Activated CD4-positive, alpha-beta memory T cell treated with anti-CD3 and anti-CD28 coated beads for 36 hours (primary cell): ENCODE measurements around the gene CAMK1D. TPM values are rescaled to one million over a fixed set of nuclear protein-coding genes. Genes with fewer than 3 reads are reported as not detected.
"Not testable (repeated sequence)": the region's sequence is repeated elsewhere in the genome, so short reads cannot be mapped to it uniquely, and the experiment has no call there.

ENCODE experiments used
- CTCF ChIA-PET: fragments of 350-600 bp; sonication (Branson Sonifier 250); formaldehyde crosslinking; loops from one replicate; lab custom pipeline; 2021; ENCODE audit warnings: antibody characterized with exemption, inconsistent platforms; lab: Charles Lee
- POLR2A ChIA-PET: fragments of 350-600 bp; sonication (Branson Sonifier 250); formaldehyde crosslinking; loops from one replicate; lab custom pipeline; 2021; ENCODE audit warnings: antibody characterized with exemption; lab: Charles Lee
- DNase-seq: peaks from one replicate; pipeline ENCODE4 v3.0.0-alpha.2; 2020
- H3K27ac Mint-ChIP-seq: one replicate; pipeline ENCODE4 v1.8.0; 2021; ENCODE audit warnings: mixed read lengths
- H3K27me3 Mint-ChIP-seq: one replicate; pipeline ENCODE4 v1.8.0; 2021; ENCODE audit warnings: mixed read lengths
- H3K36me3 Mint-ChIP-seq: one replicate; pipeline ENCODE4 v1.8.0; 2021; ENCODE audit warnings: mixed read lengths
- H3K4me1 Mint-ChIP-seq: one replicate; pipeline ENCODE4 v1.8.0; 2021; ENCODE audit warnings: low read depth, mixed read lengths
- H3K4me3 Mint-ChIP-seq: one replicate; pipeline ENCODE4 v1.8.0; 2021; ENCODE audit warnings: mild to moderate bottlenecking, mixed read lengths
- H3K9me3 Mint-ChIP-seq: one replicate; pipeline ENCODE4 v1.8.0; 2021; ENCODE audit warnings: mixed read lengths
- intact Hi-C: fragments of 100-400 bp; cut with micrococcal nuclease; formaldehyde crosslinking; loops from one replicate; pipeline ENCODE4 v1.15.1; 2023
- total RNA-seq, 2 experiments: library from RNA; stranded (reverse); gene quantifications; one replicate each; pipeline ENCODE4 v1.2.3, GENCODE V29; 2021

Gene CAMK1D
- total RNA-seq, 2 experiments from 2014 or later = 17.7 to 17.9 TPM

- ChIA-PET CTCF (interaction anchor here (0.6 to 1.9 kb wide), 2 partner anchors 235 to 283 kb away, joined by 3 to 5 read pairs; no protein-coding TSS in a partner anchor), POLR2A (interaction anchor here (1.2 to 1.7 kb wide), 2 partner anchors 18 to 236 kb away, joined by 4 to 5 read pairs; no protein-coding TSS in a partner anchor)
- Mint-ChIP-seq H3K4me1 (peaks cover 33% of the 10 kb centered on the region), H3K27me3 (no peaks in the 10 kb centered on the region), H3K36me3 (peaks cover 3% of the 10 kb centered on the region), H3K9me3 (no peaks in the 10 kb centered on the region), H3K27ac (no peak overlapping the region), H3K4me3 (no peak overlapping the region)
- no peak for DNase-seq
- intact Hi-C loops = no loop called here
Measured at GRCh38 chr10:12420530-12421120, 71.3 kb downstream of the CAMK1D start.

- intact Hi-C loops = no loop called here
- H3K27ac Mint-ChIP-seq = no peak overlapping the region
- DNase-seq = no peak
- no peaks in the 10 kb centered on the region for H3K9me3 Mint-ChIP-seq
- H3K36me3 Mint-ChIP-seq = peaks cover 3% of the 10 kb centered on the region
- H3K4me1 Mint-ChIP-seq = peaks cover 32% of the 10 kb centered on the region
- H3K27me3 Mint-ChIP-seq = no peaks in the 10 kb centered on the region
- POLR2A ChIA-PET = no interaction called here
- CTCF ChIA-PET = no interaction called here
- H3K4me3 Mint-ChIP-seq = no peak overlapping the region
Measured at GRCh38 chr10:12422189-12422588, 72.8 kb downstream of the CAMK1D start.

GRCh38 chr10:12423896-12424295 lies 74.5 kb downstream of the CAMK1D start:
- Mint-ChIP-seq H3K27me3 (no peaks in the 10 kb centered on the region), H3K4me3 (no peak overlapping the region), H3K27ac (no peak overlapping the region), H3K36me3 (peaks cover 3% of the 10 kb centered on the region), H3K9me3 (no peaks in the 10 kb centered on the region), H3K4me1 (peaks cover 23% of the 10 kb centered on the region)
- intact Hi-C loops = no loop called here
- ChIA-PET CTCF (no interaction called here), POLR2A (no interaction called here)
- no peak for DNase-seq

GRCh38 chr10:12427276-12427675 lies 77.9 kb downstream of the CAMK1D start:
- Mint-ChIP-seq H3K27ac (no peak overlapping the region), H3K4me3 (no peak overlapping the region), H3K27me3 (no peaks in the 10 kb centered on the region), H3K9me3 (no peaks in the 10 kb centered on the region), H3K36me3 (peaks cover 3% of the 10 kb centered on the region), H3K4me1 (peaks cover 1% of the 10 kb centered on the region)
- intact Hi-C loops = no loop called here
- no peak for DNase-seq
- ChIA-PET POLR2A (no interaction called here), CTCF (no interaction called here)

- H3K4me3 Mint-ChIP-seq = no peak overlapping the region
- DNase-seq = no peak
- no peaks in the 10 kb centered on the region for H3K27me3 Mint-ChIP-seq
- ChIA-PET POLR2A (no interaction called here), CTCF (no interaction called here)
- peaks cover 5% of the 10 kb centered on the region for H3K4me1 Mint-ChIP-seq
- H3K36me3 Mint-ChIP-seq = peaks cover 3% of the 10 kb centered on the region
- H3K9me3 Mint-ChIP-seq = no peaks in the 10 kb centered on the region
- no peak overlapping the region for H3K27ac Mint-ChIP-seq
- intact Hi-C loops = no loop called here
Measured at GRCh38 chr10:12428447-12429135, 79.2 kb downstream of the CAMK1D start.

GRCh38 chr10:12430406-12430982 lies 81.1 kb downstream of the CAMK1D start:
- Mint-ChIP-seq H3K4me3 (no peak overlapping the region), H3K27me3 (no peaks in the 10 kb centered on the region), H3K4me1 (peaks cover 5% of the 10 kb centered on the region), H3K27ac (no peak overlapping the region), H3K36me3 (no peaks in the 10 kb centered on the region), H3K9me3 (no peaks in the 10 kb centered on the region)
- intact Hi-C loops = no loop called here
- ChIA-PET CTCF (no interaction called here), POLR2A (no interaction called here)
- no peak for DNase-seq

- CTCF ChIA-PET = no interaction called here
- H3K27me3 Mint-ChIP-seq = no peaks in the 10 kb centered on the region
- peaks cover 5% of the 10 kb centered on the region for H3K4me1 Mint-ChIP-seq
Measured at GRCh38 chr10:12431151-12432101, 82.1 kb downstream of the CAMK1D start.

GRCh38 chr10:12432402-12433189 lies 83.2 kb downstream of the CAMK1D start:
- no peak overlapping the region for H3K27ac Mint-ChIP-seq

More at GRCh38 chr10:12431151-12432101, 82.1 kb downstream of the CAMK1D start:
- Mint-ChIP-seq H3K36me3 (no peaks in the 10 kb centered on the region), H3K4me3 (no peak overlapping the region), H3K27ac (no peak overlapping the region), H3K9me3 (no peaks in the 10 kb centered on the region)
- intact Hi-C loops = no loop called here
- POLR2A ChIA-PET = no interaction called here
- DNase-seq = no peak

GRCh38 chr10:12434277-12434676 lies 84.9 kb downstream of the CAMK1D start:
- intact Hi-C loops = no loop called here
- CTCF ChIA-PET = interaction anchor here (1.3 kb wide), 1 partner anchor 222 kb away, joined by 4 read pairs; no protein-coding TSS in a partner anchor
- no peak for DNase-seq
- H3K27ac Mint-ChIP-seq = no peak overlapping the region
- peaks cover 5% of the 10 kb centered on the region for H3K36me3 Mint-ChIP-seq
- H3K4me3 Mint-ChIP-seq = no peak overlapping the region
- H3K9me3 Mint-ChIP-seq = peaks cover 11% of the 10 kb centered on the region
- H3K4me1 Mint-ChIP-seq = peaks cover 5% of the 10 kb centered on the region
- POLR2A ChIA-PET = no interaction called here
- no peaks in the 10 kb centered on the region for H3K27me3 Mint-ChIP-seq

More at GRCh38 chr10:12432402-12433189, 83.2 kb downstream of the CAMK1D start:
- H3K27me3 Mint-ChIP-seq = no peaks in the 10 kb centered on the region
- intact Hi-C loops = no loop called here
- ChIA-PET CTCF (interaction anchor here (1.0 kb wide), 1 partner anchor 224 kb away, joined by 3 read pairs; no protein-coding TSS in a partner anchor), POLR2A (no interaction called here)
- H3K36me3 Mint-ChIP-seq = no peaks in the 10 kb centered on the region
- no peak overlapping the region for H3K4me3 Mint-ChIP-seq
- DNase-seq = no peak
- H3K4me1 Mint-ChIP-seq = peaks cover 5% of the 10 kb centered on the region
- H3K9me3 Mint-ChIP-seq = no peaks in the 10 kb centered on the region

GRCh38 chr10:12434677-12435076 lies 85.3 kb downstream of the CAMK1D start:
- H3K9me3 Mint-ChIP-seq = peaks cover 15% of the 10 kb centered on the region
- CTCF ChIA-PET = interaction anchor here (1.3 kb wide), 1 partner anchor 222 kb away, joined by 4 read pairs; no protein-coding TSS in a partner anchor
- H3K4me1 Mint-ChIP-seq, H3K36me3 Mint-ChIP-seq, H3K27me3 Mint-ChIP-seq, intact Hi-C loops, H3K27ac Mint-ChIP-seq, H3K4me3 Mint-ChIP-seq, DNase-seq, POLR2A ChIA-PET: not testable (repeated sequence)

GRCh38 chr10:12435348-12435747 lies 86.0 kb downstream of the CAMK1D start:
- peaks cover 5% of the 10 kb centered on the region for H3K4me1 Mint-ChIP-seq
- no peaks in the 10 kb centered on the region for H3K27me3 Mint-ChIP-seq
- POLR2A ChIA-PET = no interaction called here
- CTCF ChIA-PET = no interaction called here
- H3K36me3 Mint-ChIP-seq = peaks cover 12% of the 10 kb centered on the region
- no peak overlapping the region for H3K27ac Mint-ChIP-seq
- DNase-seq = no peak
- no peak overlapping the region for H3K4me3 Mint-ChIP-seq
- peaks cover 20% of the 10 kb centered on the region for H3K9me3 Mint-ChIP-seq
- intact Hi-C loops = no loop called here
